ENCODE data around the gene PDZK1IP1. TPM values are rescaled to one million over a fixed set of nuclear protein-coding genes. Genes with fewer than 3 reads are reported as not detected.
"Not testable (repeated sequence)": the region's sequence is repeated elsewhere in the genome, so short reads cannot be mapped to it uniquely, and the experiment has no call there.

PDZK1IP1 gene
- total RNA-seq, 1 experiment from 2014 or later, result 19.6 TPM

DNA sequence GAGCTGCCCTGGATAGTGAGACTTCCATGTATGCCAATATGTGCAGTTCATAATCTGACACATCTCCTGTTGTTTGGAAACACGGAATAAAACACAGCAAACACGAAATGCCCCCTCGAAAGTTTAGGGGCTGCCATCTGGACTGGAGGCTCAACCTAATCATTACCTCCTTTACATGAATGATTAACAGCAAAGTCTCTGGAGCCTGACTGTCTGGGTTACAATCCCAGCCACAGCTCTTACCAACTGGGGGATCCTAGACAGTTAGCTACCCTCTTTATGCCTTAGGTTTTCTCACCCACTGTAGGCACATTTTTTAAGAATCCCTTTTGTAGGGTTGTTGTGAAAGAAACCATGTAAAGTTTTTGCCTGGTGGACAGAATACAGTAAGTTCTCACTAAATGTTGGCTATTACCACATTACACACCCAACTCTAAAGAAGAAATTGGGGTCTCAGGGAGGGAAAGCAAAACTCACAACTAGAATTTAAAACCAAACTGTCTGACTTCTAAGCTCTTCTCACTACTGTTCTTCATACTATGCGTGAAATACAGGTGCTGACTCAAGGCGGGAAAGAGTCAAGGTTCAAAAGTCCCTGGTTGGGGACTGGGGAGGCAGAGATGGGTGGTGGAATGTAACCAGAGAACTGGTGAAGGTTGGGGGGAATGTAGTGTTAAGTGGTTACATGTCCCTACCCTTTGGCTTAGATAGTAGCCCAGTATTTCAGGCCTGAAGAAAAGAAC, 28.4 kb downstream of the PDZK1IP1 start:
- peaks cover 2% of the 10 kb centered on the region for H3K4me1 Mint-ChIP-seq (ENCODE audit: insufficient read depth, unreplicated experiment)
- TF ChIP-seq CTCF (IDR thresholded peaks at IDR 0.05; ENCODE audit: unreplicated experiment), result no peak
- H3K4me3 Mint-ChIP-seq (ENCODE audit: unreplicated experiment), result no peak overlapping the region
- CTCF ChIA-PET, result interaction anchor here (1.4 kb wide), 1 partner anchor 715 kb away, joined by 4 read pairs; no protein-coding TSS in a partner anchor
- POLR2A ChIA-PET, result no interaction called here
- no peak overlapping the region for H3K27ac Mint-ChIP-seq (ENCODE audit: low read depth, unreplicated experiment)
- H3K36me3 Mint-ChIP-seq (ENCODE audit: insufficient read depth, unreplicated experiment), result no peaks in the 10 kb centered on the region
- BruUV-seq (replicated peaks), result no TSS peak
- H3K9me3 Mint-ChIP-seq (ENCODE audit: unreplicated experiment), result no peaks in the 10 kb centered on the region
- H3K27me3 Mint-ChIP-seq (ENCODE audit: insufficient read depth, unreplicated experiment), result no peaks in the 10 kb centered on the region
- no peak for DNase-seq (ENCODE audit: unreplicated experiment)
- intact Hi-C loops (cut with micrococcal nuclease), result no loop called here

DNA sequence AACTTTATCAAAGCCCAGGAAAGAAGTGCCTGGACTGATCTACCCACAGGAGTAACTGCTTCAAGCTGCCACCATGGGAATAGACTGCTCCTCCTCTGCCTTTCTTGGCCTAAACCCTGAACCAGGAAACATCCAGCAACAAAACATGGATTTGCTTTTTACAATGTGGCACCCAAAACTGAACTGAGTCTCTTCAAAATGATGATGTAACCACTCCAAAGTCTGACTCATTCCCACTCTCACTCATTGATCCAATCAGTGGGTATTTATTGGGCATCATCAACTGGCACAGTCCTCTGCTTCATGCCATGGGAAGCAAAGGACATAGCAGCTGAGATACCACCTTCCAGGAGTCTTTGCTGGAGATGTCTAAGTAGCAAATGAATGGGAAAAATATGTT, 29.1 kb downstream of the PDZK1IP1 start:
- Mint-ChIP-seq H3K27me3 (ENCODE audit: insufficient read depth, unreplicated experiment) (no peaks in the 10 kb centered on the region), H3K4me1 (ENCODE audit: insufficient read depth, unreplicated experiment) (peaks cover 10% of the 10 kb centered on the region), H3K9me3 (ENCODE audit: unreplicated experiment) (no peaks in the 10 kb centered on the region), H3K27ac (ENCODE audit: low read depth, unreplicated experiment) (no peak overlapping the region), H3K36me3 (ENCODE audit: insufficient read depth, unreplicated experiment) (no peaks in the 10 kb centered on the region), H3K4me3 (ENCODE audit: unreplicated experiment) (no peak overlapping the region)
- DNase-seq (ENCODE audit: unreplicated experiment), result no peak
- intact Hi-C loops (cut with micrococcal nuclease), result no loop called here
- ChIA-PET POLR2A (no interaction called here), CTCF (interaction anchor here (1.3 to 1.4 kb wide), 2 partner anchors 13 to 714 kb away, joined by 4 read pairs; no protein-coding TSS in a partner anchor)
- no TSS peak for BruUV-seq (replicated peaks)
- TF ChIP-seq CTCF (IDR thresholded peaks at IDR 0.05; ENCODE audit: unreplicated experiment), result no peak

GRCh38 chr1:47157957-47158356, 31.9 kb downstream of the PDZK1IP1 start:
- H3K4me3 Mint-ChIP-seq (ENCODE audit: unreplicated experiment); BruUV-seq (replicated peaks); H3K27ac Mint-ChIP-seq (ENCODE audit: low read depth, unreplicated experiment); H3K36me3 Mint-ChIP-seq (ENCODE audit: insufficient read depth, unreplicated experiment); intact Hi-C loops (cut with micrococcal nuclease); CTCF ChIA-PET; POLR2A ChIA-PET; H3K27me3 Mint-ChIP-seq (ENCODE audit: insufficient read depth, unreplicated experiment); H3K9me3 Mint-ChIP-seq (ENCODE audit: unreplicated experiment); DNase-seq (ENCODE audit: unreplicated experiment): not testable (repeated sequence)
- peaks cover 14% of the 10 kb centered on the region for H3K4me1 Mint-ChIP-seq (ENCODE audit: insufficient read depth, unreplicated experiment)

DNA sequence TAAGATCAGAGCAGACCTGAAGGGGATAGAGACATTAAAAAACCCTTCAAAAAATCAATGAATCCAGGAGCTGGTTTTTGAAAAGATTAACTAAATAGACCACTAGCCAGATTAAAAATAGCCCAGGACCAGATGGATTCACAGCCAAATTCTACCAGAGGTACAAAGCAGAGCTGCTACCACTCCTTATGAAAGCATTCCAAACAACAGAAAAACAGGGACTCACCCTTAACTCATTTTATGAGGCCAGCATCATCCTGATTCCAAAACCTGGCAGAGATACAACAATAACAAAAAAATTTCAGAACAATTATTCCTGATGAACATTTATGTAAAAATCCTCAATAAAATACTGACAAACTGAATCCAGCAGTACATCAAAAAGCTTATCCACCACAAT, 33.4 kb downstream of the PDZK1IP1 start:
- H3K36me3 Mint-ChIP-seq (ENCODE audit: insufficient read depth, unreplicated experiment); BruUV-seq (replicated peaks); POLR2A ChIA-PET; intact Hi-C loops (cut with micrococcal nuclease); H3K9me3 Mint-ChIP-seq (ENCODE audit: unreplicated experiment); H3K4me3 Mint-ChIP-seq (ENCODE audit: unreplicated experiment); DNase-seq (ENCODE audit: unreplicated experiment); H3K27me3 Mint-ChIP-seq (ENCODE audit: insufficient read depth, unreplicated experiment): not testable (repeated sequence)
- H3K27ac Mint-ChIP-seq (ENCODE audit: low read depth, unreplicated experiment), result peak overlapping the region; percentile 37
- CTCF ChIA-PET, result interaction anchor here (1.2 kb wide), 1 partner anchor 18 kb away, joined by 3 read pairs; no protein-coding TSS in a partner anchor
- H3K4me1 Mint-ChIP-seq (ENCODE audit: insufficient read depth, unreplicated experiment), result peaks cover 14% of the 10 kb centered on the region

DNA sequence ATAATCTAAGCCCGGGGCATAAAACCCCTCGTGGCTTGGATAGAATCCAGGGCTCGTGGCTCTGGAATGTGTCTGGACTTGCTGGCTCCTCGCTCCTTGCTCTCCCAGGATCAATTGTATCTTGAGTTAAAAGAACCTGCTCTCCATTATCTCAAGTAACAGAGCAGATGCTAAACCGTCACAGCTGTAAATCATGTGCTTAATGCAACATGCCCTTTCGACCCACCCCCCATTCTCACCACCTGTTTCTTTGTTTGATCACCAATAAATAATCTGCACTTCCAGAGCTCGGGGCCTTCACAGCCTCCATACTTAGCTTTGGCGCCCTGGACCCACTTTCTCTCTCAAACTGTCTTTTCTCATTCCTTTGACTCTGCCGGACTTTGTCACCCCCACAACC, 40.7 kb downstream of the PDZK1IP1 start:
- DNase-seq (ENCODE audit: unreplicated experiment); H3K9me3 Mint-ChIP-seq (ENCODE audit: unreplicated experiment); H3K27ac Mint-ChIP-seq (ENCODE audit: low read depth, unreplicated experiment); H3K27me3 Mint-ChIP-seq (ENCODE audit: insufficient read depth, unreplicated experiment); H3K36me3 Mint-ChIP-seq (ENCODE audit: insufficient read depth, unreplicated experiment); BruUV-seq (replicated peaks); H3K4me3 Mint-ChIP-seq (ENCODE audit: unreplicated experiment); H3K4me1 Mint-ChIP-seq (ENCODE audit: insufficient read depth, unreplicated experiment); intact Hi-C loops (cut with micrococcal nuclease): not testable (repeated sequence)
- CTCF ChIA-PET, result interaction anchor here (0.6 to 0.7 kb wide), 2 partner anchors 16 to 26 kb away, joined by 3 to 6 read pairs; no protein-coding TSS in a partner anchor
- POLR2A ChIA-PET, result interaction anchor here (0.6 kb wide), 1 partner anchor 40 kb away, joined by 4 read pairs; no protein-coding TSS in a partner anchor

Measured in MCF 10A (cell line).